HuH-7.5 (cell line): Measurements from ENCODE around the gene AGBL3.
"Not testable (repeated sequence)": the region's sequence is repeated elsewhere in the genome, so short reads cannot be mapped to it uniquely, and the experiment has no call there.

Source experiments
- DNase-seq: peaks from one replicate; pipeline ENCODE4 v3.0.0; 2011; ENCODE audit warnings: low spot score

The AGBL3 gene

GRCh38 chr7:135076882-135077281, 90.6 kb downstream of the AGBL3 start:
- no peak for DNase-seq

- no peak for DNase-seq
Observed at GRCh38 chr7:135077642-135078041, 91.3 kb downstream of the AGBL3 start.

- DNase-seq, result no peak
Observed at GRCh38 chr7:135078051-135078450, 91.7 kb downstream of the AGBL3 start.

- no peak for DNase-seq
Observed at GRCh38 chr7:135079068-135079467, 92.8 kb downstream of the AGBL3 start.

- DNase-seq, result no peak
Observed at GRCh38 chr7:135083005-135083404, 96.7 kb downstream of the AGBL3 start.

GRCh38 chr7:135088566-135088965, 102.3 kb downstream of the AGBL3 start:
- no peak for DNase-seq

- no peak for DNase-seq
Observed at GRCh38 chr7:135091717-135092116, 105.4 kb downstream of the AGBL3 start.

GRCh38 chr7:135094472-135095237, 108.3 kb downstream of the AGBL3 start:
- peak; percentile 10 for DNase-seq

- DNase-seq, result no peak
Observed at GRCh38 chr7:135095450-135095849, 109.1 kb downstream of the AGBL3 start.

GRCh38 chr7:135098391-135098790, 112.1 kb downstream of the AGBL3 start:
- DNase-seq, result no peak

- no peak for DNase-seq
Observed at GRCh38 chr7:135100856-135101255, 114.5 kb downstream of the AGBL3 start.

GRCh38 chr7:135102372-135102771, 116.1 kb downstream of the AGBL3 start:
- no peak for DNase-seq

- DNase-seq, result no peak
Observed at GRCh38 chr7:135109562-135109961, 123.3 kb downstream of the AGBL3 start.

GRCh38 chr7:135109976-135110375, 123.7 kb downstream of the AGBL3 start:
- no peak for DNase-seq

GRCh38 chr7:135111379-135111778, 125.1 kb downstream of the AGBL3 start:
- no peak for DNase-seq

- no peak for DNase-seq
Observed at GRCh38 chr7:135114622-135115021, 128.3 kb downstream of the AGBL3 start.

- DNase-seq, result no peak
Observed at GRCh38 chr7:135117096-135117495, 130.8 kb downstream of the AGBL3 start.

GRCh38 chr7:135121868-135122267, 135.6 kb downstream of the AGBL3 start:
- no peak for DNase-seq

GRCh38 chr7:135124631-135125030, 138.3 kb downstream of the AGBL3 start:
- DNase-seq, result not testable (repeated sequence)

GRCh38 chr7:135128931-135129330, 142.6 kb downstream of the AGBL3 start:
- DNase-seq, result no peak

- DNase-seq, result no peak
Observed at GRCh38 chr7:135129579-135129978, 143.3 kb downstream of the AGBL3 start.

- no peak for DNase-seq
Observed at GRCh38 chr7:135143885-135144668, 157.8 kb downstream of the AGBL3 start.

- DNase-seq, result no peak
Observed at GRCh38 chr7:135147341-135147898, 161.1 kb downstream of the AGBL3 start.
